GM12874 (cell line): ENCODE measurements around the gene EXO5.

Experiments used
- TF ChIP-seq, protein P1 (sequence below): IDR thresholded peaks from 2 replicates; pipeline ENCODE4 v1.5.1; 2011; ENCODE audit warnings: low read depth, mild to moderate bottlenecking, control low read depth, low read length, moderate library complexity; ENCODE audit not compliant: insufficient read depth

EXO5 gene

GRCh38 chr1:40479156-40479555, 29.4 kb upstream of the EXO5 start:
- TF ChIP-seq, protein P1, sequence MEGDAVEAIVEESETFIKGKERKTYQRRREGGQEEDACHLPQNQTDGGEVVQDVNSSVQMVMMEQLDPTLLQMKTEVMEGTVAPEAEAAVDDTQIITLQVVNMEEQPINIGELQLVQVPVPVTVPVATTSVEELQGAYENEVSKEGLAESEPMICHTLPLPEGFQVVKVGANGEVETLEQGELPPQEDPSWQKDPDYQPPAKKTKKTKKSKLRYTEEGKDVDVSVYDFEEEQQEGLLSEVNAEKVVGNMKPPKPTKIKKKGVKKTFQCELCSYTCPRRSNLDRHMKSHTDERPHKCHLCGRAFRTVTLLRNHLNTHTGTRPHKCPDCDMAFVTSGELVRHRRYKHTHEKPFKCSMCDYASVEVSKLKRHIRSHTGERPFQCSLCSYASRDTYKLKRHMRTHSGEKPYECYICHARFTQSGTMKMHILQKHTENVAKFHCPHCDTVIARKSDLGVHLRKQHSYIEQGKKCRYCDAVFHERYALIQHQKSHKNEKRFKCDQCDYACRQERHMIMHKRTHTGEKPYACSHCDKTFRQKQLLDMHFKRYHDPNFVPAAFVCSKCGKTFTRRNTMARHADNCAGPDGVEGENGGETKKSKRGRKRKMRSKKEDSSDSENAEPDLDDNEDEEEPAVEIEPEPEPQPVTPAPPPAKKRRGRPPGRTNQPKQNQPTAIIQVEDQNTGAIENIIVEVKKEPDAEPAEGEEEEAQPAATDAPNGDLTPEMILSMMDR, result no peak

- TF ChIP-seq, protein P1, result no peak
Measured at GRCh38 chr1:40495315-40495903, 13.2 kb upstream of the EXO5 start.

- TF ChIP-seq, protein P1, result no peak
Measured at GRCh38 chr1:40507973-40508372, 594 bp upstream of the EXO5 start.

DNA sequence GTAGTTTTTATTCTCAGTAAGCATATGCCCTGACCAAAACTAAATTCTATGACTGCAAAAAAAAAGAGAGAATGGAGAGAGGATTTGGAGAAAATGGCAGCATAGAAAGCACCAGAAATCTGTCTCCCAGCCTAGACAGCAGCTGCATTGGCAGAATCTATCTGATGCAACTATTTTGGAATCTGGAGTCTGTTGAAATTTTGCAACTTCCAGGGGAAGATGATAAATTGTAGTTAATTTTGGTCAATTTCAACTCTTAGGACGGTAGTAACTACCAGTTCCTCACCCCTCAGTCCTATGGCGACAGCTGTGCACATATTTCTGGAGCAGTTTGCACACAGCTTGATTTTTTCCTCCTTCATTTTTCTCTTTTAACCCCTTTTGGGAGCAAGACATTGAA, 10.9 kb downstream of the EXO5 start:
- TF ChIP-seq, protein P1, result no peak

DNA sequence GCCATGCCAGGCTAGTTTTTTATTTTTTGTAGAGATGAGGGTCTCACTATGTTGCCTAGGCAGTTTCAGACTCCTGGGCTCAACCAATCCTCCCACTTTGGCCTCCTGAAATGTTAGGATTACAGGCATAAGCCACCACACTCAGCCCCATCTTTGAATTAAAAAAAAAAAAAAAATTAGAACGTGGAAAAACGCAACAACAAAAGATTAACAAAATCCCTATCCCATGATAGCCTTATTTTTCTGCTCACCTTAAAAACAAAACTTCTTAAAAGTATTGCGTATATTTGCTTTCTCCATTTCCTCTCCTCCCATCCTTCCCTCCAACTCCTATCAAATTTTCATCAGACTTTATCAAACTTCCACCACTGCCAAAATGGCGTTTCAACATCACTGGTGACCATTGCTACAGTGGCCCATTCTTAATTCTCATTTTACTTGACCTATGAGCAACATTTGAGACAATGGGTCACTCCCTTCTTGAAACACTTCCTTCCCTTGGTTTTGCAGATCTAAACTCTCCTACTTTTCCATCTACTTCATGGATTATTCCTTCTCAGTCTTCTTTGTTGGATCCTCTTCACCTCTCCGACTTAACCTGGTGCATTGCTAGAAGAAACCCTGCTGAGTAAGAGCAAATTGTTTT, 22.3 kb downstream of the EXO5 start:
- TF ChIP-seq, protein P1, result no peak

DNA sequence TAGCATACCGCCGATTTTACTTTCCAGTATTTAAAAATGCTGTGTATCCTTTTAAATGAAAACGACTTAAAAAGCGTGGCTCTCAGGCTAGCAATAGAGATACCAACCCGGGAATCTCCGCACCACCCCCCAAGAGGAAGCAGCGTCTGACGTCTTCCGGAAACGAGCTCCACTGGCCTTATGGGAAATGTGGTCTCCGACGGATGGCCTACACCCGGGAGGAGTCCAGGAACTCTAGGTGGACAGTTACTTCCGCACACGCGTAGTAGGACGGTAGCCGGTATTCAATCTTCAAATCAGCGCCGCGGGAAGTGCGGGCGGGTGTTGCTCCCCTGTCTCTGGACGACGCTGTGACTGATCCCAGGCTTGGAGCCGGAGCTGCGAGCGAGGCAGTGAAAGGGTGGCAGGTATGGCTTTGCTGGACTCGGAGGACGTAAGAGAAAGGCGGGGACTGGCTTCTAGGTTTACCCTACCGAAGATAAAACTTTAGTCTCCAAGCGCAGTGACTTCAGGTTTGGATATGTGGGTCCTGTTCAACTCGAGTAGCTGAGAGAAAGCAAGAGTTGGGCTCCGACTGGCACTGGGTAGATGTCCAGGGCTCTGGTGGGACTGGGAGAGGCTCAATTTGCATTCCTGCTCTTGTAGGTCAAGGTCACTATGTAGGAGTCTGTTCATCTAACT, 23.0 kb downstream of the EXO5 start, which contains the start of gene ZNF684:
TSS of gene ZNF684 (plus strand) at position 257 of the 681 bp plus-strand sequence. CDS start 1,530 bp downstream, outside the sequence.
- TF ChIP-seq, protein P1, result no peak

- TF ChIP-seq, protein P1, result no peak
Measured at GRCh38 chr1:40532062-40532389, 23.5 kb downstream of the EXO5 start.
